Activated T-helper 1 cell treated with anti-CD3 and anti-CD28 coated beads, Interleukin-12 subunit alpha, Interleukin-12 subunit beta, Interleukin-2, Interleukin-4 antibody, amounts not matched to agents 30 ng/mL and 10 ng/mL and 1 ng/mL, durations not matched to agents 14 hours and 24 hours and 36 hours (primary cell): Measurements from ENCODE around the gene STXBP2. TPM values are rescaled to one million over a fixed set of nuclear protein-coding genes. Genes with fewer than 3 reads are reported as not detected.

Experiments
- DNase-seq: peaks from one replicate; pipeline ENCODE4 v3.0.0; 2021; ENCODE audit warnings: low spot score
- H3K27ac Mint-ChIP-seq: one replicate; pipeline ENCODE4 v1.8.0; 2021; ENCODE audit warnings: mild to moderate bottlenecking, mixed read lengths
- H3K27me3 Mint-ChIP-seq: one replicate; pipeline ENCODE4 v1.8.0; 2022; ENCODE audit warnings: mild to moderate bottlenecking, moderate library complexity, mixed read lengths; ENCODE audit not compliant: insufficient read depth
- H3K36me3 Mint-ChIP-seq: one replicate; pipeline ENCODE4 v1.8.0; 2021; ENCODE audit warnings: low read depth, mixed read lengths
- H3K4me1 Mint-ChIP-seq: one replicate; pipeline ENCODE4 v1.8.0; 2021; ENCODE audit warnings: low read depth, mixed read lengths
- H3K4me3 Mint-ChIP-seq: one replicate; pipeline ENCODE4 v1.8.0; 2021; ENCODE audit warnings: mild to moderate bottlenecking, moderate library complexity, mixed read lengths
- H3K9me3 Mint-ChIP-seq: one replicate; pipeline ENCODE4 v1.8.0; 2021; ENCODE audit warnings: mixed read lengths
- intact Hi-C: fragments of 100-400 bp; cut with micrococcal nuclease; formaldehyde crosslinking; loops from one replicate; pipeline ENCODE4 v1.15.1; 2024
- total RNA-seq: library from RNA; stranded (reverse); gene quantifications from 2 replicates; pipeline ENCODE4 v1.2.3, GENCODE V29; 2022

STXBP2 gene
- total RNA-seq, 1 donor from 2014 or later: 102 TPM

DNA sequence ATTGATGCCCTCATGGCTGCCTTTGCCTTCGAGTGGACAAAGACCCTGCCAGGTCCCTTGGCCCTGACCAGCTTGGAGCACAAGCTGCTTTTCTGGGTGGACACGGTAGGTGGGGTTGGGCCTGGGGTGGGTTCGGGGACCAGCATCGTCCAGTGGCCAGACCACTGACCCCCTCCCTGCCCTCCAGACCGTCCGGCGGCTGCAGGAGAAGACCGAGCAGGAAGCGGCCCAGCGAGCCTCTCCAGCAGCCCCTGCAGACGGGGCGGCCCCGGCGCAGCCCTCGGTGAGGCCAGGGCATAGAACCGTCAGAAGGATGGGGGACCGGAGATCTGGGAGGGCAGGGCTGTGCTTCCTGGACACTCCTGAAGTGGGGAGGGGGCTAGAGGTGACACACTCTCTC is 30.6 kb upstream of the STXBP2 start:
- H3K27me3 Mint-ChIP-seq: peaks cover 10% of the 10 kb centered on the region
- H3K4me3 Mint-ChIP-seq: no peak overlapping the region
- no peak for DNase-seq
- no peaks in the 10 kb centered on the region for H3K36me3 Mint-ChIP-seq
- no peak overlapping the region for H3K27ac Mint-ChIP-seq
- H3K9me3 Mint-ChIP-seq: no peaks in the 10 kb centered on the region
- intact Hi-C loops: no loop called here
- H3K4me1 Mint-ChIP-seq: no peaks in the 10 kb centered on the region

DNA sequence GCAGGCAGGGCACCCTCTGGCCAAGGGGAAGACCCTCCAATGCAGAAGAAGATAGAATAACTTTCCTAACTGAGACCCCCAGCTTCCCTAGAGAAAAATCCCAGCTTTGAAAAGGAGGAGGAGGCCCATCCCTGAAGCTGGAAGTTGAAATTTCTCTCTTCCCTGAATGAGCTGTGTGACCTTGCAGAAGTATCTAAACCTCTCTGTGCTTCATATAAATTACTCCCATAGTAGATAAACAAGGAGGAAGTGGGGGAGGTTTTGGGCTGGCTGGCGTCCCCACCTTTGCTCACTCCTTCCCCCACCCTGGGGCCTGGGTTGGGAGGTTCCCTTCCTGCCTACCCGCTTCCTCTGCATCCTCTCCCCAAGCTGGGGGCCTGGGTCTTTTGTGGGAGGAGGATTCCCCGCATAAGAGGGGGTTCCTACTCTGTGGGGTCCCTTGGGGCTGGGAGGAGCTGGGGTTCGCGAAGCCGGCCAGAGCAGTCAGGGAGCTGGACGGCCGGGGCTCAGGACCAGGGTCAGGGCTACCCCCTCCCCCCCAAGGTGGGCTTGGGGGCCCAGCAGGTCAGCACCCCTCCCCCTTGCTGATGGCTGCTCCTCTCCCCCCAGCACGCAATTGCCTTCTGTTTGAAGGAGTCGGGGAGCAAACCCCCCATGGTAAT is 29.6 kb upstream of the STXBP2 start:
- intact Hi-C loops: no loop called here
- DNase-seq: no peak

DNA sequence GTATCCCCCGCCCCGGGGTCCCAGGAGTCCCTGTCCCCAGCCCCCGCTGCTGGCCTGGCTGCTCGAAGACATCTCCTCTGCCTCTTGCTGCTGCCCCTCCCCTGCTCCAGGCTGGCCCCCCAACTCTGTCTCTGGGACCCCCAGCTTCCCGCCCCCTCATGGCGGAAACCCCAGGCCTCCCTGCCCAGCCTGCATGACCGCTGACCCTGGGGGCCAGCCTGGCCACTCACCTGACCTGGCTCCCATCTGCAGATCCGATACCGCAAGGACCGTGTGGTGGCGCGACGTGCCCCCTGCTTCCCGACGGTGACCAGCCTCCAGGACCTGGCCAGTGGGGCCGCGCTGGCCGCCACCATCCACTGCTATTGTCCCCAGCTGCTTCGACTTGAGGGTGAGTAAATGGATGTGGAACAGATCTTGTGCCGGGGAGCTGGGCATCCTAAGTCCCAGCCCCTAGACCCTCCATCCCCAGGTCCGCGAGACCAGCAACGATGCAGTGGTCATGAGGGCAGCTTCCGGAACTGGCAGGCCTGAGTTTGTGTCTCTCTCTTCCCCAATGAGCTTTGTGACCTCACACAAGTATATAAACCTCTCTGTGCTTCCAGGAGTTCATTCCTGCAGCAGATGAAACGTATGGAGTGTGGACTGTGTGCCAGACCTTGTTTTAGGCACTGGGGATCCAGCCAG is 28.9 kb upstream of the STXBP2 start:
- intact Hi-C loops: no loop called here
- Mint-ChIP-seq H3K4me3 (no peak overlapping the region), H3K9me3 (no peaks in the 10 kb centered on the region), H3K4me1 (no peaks in the 10 kb centered on the region), H3K36me3 (no peaks in the 10 kb centered on the region), H3K27ac (no peak overlapping the region), H3K27me3 (no peaks in the 10 kb centered on the region)
- DNase-seq: no peak

More for the DNA sequence above, 29.6 kb upstream of the STXBP2 start:
- Mint-ChIP-seq H3K27me3 (peaks cover 6% of the 10 kb centered on the region), H3K36me3 (no peaks in the 10 kb centered on the region), H3K4me1 (no peaks in the 10 kb centered on the region), H3K4me3 (no peak overlapping the region), H3K9me3 (no peaks in the 10 kb centered on the region), H3K27ac (no peak overlapping the region)

DNA sequence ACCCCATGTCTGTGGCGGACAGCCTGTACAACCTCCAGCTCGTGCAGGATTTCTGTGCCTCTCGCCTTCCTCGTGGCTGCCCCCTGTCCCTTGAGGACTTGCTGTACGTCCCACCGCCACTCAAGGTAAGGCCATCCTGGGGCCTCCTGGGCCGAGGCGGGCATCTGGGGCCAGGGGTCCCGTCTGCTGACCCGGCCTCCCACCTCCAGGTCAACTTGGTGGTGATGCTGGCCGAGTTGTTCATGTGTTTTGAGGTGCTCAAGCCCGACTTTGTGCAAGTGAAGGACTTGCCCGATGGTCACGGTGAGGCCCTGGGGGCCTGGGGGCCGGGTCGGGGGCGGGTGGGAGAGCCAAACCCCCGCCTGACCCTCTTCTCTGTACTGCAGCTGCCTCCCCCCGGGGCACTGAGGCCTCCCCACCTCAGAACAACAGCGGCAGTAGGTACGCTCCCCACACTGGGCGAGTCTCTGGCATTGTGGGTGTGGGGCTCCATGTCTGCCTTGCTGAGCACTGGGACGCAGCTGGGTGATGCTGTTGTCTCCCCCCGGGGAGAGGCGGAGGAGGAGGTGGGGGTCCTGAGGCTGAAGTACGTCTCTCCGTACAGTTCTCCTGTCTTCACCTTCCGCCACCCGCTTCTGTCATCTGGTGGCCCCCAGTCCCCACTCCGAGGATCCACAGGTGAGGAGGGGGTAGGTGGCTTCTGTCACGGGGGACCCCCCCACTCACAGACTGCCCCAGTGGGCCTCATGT is 26.2 kb upstream of the STXBP2 start:
- H3K9me3 Mint-ChIP-seq: no peaks in the 10 kb centered on the region

DNA sequence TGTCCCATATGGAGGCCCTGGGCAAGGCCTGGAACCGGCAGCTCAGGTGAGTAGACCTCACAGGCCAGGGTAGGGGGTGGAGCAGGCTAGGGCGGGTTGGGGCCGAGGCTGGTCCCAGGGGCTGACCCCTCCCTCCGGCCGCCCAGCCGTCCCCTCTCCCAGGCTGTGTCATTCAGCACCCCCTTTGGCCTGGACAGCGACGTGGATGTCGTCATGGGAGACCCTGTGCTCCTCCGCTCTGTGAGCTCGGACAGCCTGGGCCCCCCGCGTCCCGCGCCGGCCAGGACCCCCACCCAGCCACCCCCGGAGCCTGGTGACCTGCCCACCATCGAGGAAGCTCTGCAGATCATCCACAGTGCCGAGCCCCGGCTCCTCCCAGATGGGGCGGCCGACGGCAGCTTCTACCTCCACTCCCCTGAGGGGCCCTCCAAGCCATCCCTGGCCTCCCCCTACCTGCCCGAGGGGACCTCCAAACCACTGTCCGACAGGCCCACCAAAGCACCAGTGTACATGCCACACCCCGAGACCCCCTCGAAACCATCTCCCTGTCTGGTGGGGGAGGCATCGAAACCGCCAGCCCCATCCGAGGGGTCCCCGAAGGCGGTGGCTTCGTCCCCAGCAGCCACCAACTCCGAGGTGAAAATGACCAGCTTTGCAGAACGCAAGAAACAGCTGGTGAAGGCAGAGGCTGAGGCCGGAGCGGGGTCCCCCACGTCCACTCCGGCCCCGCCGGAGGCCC is 25.2 kb upstream of the STXBP2 start:
- no peak overlapping the region for H3K27ac Mint-ChIP-seq
- intact Hi-C loops: no loop called here
- no peaks in the 10 kb centered on the region for H3K36me3 Mint-ChIP-seq
- no peak for DNase-seq
- H3K4me1 Mint-ChIP-seq: no peaks in the 10 kb centered on the region
- H3K9me3 Mint-ChIP-seq: no peaks in the 10 kb centered on the region
- H3K4me3 Mint-ChIP-seq: no peak overlapping the region
- no peaks in the 10 kb centered on the region for H3K27me3 Mint-ChIP-seq

More for the DNA sequence above, 26.2 kb upstream of the STXBP2 start:
- H3K27me3 Mint-ChIP-seq: no peaks in the 10 kb centered on the region
- no peak for DNase-seq
- no peaks in the 10 kb centered on the region for H3K36me3 Mint-ChIP-seq
- no peak overlapping the region for H3K27ac Mint-ChIP-seq
- intact Hi-C loops: no loop called here
- H3K4me3 Mint-ChIP-seq: no peak overlapping the region
- H3K4me1 Mint-ChIP-seq: no peaks in the 10 kb centered on the region

DNA sequence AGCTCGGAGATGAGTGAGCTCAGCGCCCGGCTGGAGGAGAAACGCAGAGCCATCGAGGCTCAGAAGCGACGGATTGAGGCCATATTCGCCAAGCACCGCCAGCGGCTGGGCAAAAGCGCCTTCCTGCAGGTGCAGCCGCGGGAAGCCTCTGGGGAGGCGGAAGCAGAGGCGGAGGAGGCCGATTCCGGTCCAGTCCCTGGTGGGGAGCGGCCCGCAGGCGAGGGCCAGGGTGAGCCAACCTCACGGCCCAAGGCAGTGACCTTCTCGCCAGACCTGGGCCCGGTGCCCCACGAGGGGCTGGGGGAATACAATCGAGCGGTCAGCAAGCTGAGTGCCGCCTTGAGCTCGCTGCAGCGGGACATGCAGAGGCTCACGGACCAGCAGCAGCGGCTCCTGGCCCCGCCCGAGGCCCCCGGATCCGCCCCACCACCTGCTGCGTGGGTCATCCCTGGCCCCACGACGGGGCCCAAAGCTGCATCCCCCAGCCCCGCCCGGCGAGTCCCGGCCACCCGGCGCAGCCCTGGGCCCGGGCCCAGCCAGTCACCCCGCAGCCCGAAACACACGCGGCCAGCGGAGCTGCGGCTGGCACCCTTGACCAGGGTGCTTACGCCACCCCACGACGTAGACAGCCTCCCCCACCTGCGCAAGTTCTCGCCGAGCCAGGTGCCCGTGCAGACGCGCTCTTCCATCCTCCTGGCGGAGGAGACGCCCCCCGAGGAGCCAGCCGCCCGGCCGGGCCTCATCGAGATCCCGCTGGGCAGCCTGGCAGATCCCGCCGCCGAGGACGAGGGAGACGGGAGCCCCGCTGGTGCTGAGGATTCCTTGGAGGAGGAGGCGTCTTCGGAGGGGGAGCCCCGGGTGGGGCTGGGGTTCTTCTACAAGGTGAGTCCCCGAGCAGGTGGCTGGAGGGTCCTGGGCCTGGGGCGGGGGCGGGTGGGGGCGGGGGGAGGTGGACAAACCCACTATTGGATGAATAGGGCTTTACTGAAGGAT is 24.3 kb upstream of the STXBP2 start:
- H3K27me3 Mint-ChIP-seq: no peaks in the 10 kb centered on the region
- H3K4me3 Mint-ChIP-seq: no peak overlapping the region
- no peaks in the 10 kb centered on the region for H3K36me3 Mint-ChIP-seq
- no peaks in the 10 kb centered on the region for H3K9me3 Mint-ChIP-seq
- intact Hi-C loops: no loop called here
- H3K27ac Mint-ChIP-seq: no peak overlapping the region
- no peak for DNase-seq
- no peaks in the 10 kb centered on the region for H3K4me1 Mint-ChIP-seq

DNA sequence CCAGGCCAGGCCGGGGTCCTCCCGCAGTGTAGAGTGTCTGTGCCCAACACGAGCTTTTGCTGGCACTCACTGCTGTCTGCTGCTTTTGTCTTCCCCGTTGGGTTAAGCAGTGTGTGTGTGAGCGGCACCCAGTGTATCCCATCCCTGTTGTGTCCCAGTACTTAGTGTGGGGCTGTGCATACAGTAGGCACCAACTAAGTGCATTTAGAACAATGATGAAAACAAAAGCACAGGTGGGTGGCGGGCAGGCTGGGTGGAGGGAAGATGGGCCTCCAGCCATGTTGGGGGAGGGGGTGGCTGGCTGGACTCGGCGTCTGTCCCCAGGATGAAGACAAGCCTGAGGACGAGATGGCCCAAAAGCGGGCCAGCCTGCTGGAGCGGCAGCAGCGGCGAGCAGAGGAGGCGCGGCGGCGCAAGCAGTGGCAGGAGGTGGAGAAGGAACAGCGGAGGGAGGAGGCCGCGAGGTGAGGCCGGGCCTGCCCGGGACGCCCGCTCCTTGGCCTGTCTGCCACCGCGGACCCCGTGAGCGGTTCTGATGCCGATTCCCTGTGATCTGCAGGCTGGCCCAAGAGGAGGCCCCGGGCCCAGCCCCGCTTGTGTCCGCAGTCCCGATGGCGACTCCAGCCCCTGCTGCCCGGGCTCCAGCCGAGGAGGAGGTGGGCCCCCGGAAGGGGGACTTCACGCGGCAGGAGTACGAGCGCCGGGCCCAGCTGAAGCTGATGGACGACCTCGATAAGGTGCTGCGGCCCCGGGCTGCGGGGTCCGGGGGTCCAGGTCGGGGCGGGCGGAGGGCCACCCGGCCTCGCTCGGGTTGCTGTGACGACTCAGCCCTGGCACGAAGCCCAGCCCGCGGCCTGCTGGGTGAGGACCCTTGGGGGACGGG is 21.8 kb upstream of the STXBP2 start:
- H3K27ac Mint-ChIP-seq: no peak overlapping the region
- DNase-seq: no peak
- intact Hi-C loops: no loop called here
- no peaks in the 10 kb centered on the region for H3K9me3 Mint-ChIP-seq
- no peaks in the 10 kb centered on the region for H3K4me1 Mint-ChIP-seq
- H3K27me3 Mint-ChIP-seq: no peaks in the 10 kb centered on the region
- no peak overlapping the region for H3K4me3 Mint-ChIP-seq
- H3K36me3 Mint-ChIP-seq: peaks cover 6% of the 10 kb centered on the region

DNA sequence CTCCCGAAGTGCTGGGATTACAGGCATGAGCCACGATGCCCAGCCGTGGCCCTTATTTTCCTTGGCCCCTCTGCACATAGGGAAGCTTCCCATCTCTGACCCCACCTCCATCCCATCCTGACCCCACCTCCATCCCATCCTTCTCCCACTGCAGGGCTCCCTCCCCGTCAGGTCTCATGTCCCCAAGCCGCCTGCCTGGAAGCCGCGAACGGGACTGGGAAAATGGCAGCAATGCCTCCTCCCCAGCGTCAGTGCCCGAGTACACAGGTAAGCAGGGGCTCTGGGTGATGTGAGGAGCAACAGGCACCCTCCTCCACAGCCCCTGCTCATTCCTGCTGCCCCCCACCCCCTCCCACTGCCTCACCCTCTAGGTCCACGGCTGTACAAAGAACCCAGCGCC is 19.7 kb upstream of the STXBP2 start:
- Mint-ChIP-seq H3K4me3 (no peak overlapping the region), H3K4me1 (no peaks in the 10 kb centered on the region), H3K27ac (no peak overlapping the region), H3K27me3 (no peaks in the 10 kb centered on the region), H3K9me3 (no peaks in the 10 kb centered on the region), H3K36me3 (peaks cover 12% of the 10 kb centered on the region)
- intact Hi-C loops: no loop called here
- no peak for DNase-seq

DNA sequence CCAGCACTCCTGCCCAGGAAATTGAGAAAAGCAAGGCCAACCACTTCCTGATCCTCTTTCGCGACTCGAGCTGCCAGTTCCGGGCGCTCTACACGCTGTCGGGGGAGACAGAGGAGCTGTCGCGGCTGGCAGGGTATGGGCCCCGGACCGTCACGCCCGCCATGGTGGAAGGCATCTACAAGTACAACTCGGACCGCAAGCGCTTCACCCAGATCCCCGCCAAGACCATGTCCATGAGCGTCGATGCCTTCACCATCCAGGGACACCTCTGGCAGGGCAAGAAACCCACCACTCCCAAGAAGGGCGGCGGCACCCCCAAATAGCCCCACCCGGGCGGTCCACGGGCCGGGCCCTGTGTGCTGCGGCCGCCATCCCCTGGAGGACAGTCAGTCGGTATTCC is 19.2 kb upstream of the STXBP2 start:
- H3K4me3 Mint-ChIP-seq: no peak overlapping the region
- peaks cover 13% of the 10 kb centered on the region for H3K36me3 Mint-ChIP-seq
- DNase-seq: no peak
- intact Hi-C loops: no loop called here
- H3K9me3 Mint-ChIP-seq: no peaks in the 10 kb centered on the region
- H3K27me3 Mint-ChIP-seq: no peaks in the 10 kb centered on the region
- no peak overlapping the region for H3K27ac Mint-ChIP-seq
- H3K4me1 Mint-ChIP-seq: no peaks in the 10 kb centered on the region

DNA sequence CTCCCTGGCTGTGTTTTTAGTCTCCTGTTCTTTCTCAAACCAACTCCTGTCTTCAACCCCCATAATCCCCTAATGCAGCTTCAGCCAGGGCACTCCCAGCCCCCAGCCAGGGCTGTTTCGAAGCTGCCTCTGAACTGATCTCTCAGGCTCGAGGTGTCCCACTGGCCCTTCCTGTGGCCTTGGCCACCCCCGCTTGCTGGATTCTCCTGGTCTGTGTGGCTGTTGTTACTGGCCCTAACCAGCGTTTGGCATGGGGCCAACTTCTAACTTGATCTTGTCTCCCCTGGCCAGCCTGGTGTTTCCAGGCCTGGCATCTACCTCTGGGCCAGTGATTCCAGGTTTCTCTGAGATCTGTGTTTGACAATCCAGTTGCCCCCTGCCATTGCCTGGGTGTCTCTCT is 18.6 kb upstream of the STXBP2 start:
- no peak for DNase-seq
- Mint-ChIP-seq H3K27ac (no peak overlapping the region), H3K4me3 (no peak overlapping the region), H3K4me1 (no peaks in the 10 kb centered on the region), H3K36me3 (peaks cover 18% of the 10 kb centered on the region), H3K27me3 (no peaks in the 10 kb centered on the region), H3K9me3 (no peaks in the 10 kb centered on the region)
- intact Hi-C loops: no loop called here

DNA sequence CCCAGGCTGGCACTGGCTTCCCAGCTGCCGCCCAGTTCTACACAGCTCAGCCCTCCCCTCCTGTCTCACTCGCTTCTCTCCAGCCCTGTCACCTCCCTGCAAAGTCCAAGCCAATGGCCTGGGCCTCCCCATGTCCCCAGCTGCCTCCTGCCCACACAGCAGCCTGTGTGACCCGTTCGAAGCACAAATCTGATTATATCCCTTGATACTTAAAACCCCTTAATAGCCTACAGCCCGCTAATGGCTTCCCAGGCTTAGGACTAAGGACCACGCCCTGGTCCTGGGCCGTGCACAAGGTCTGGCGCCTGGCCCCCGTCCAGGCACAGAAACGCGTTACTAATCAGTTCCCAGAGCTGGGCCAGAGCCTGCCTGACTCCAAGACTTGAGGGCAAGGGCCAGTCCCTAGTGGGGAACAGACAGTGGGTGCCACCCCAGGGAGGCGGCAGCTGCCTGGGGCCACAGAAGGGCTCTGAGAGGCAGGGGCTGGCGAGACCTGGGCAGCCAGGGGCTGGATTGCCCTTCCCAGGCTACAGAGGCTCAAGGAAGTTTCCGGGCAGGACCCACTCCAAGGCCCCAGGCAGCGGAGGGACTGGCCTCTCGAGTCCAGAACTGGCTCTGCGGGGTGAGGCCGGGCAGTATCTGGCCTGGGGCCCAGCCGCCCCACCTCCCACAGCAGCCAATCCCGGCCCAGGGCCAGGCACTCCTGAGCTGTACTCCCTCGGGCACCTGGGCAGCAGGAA is 18.0 kb upstream of the STXBP2 start:
- intact Hi-C loops: no loop called here
- H3K27ac Mint-ChIP-seq: no peak overlapping the region
- H3K4me1 Mint-ChIP-seq: no peaks in the 10 kb centered on the region
- H3K4me3 Mint-ChIP-seq: no peak overlapping the region
- H3K9me3 Mint-ChIP-seq: no peaks in the 10 kb centered on the region
- H3K36me3 Mint-ChIP-seq: peaks cover 18% of the 10 kb centered on the region
- DNase-seq: no peak
- no peaks in the 10 kb centered on the region for H3K27me3 Mint-ChIP-seq
